Aorta (tissue), 5 donors: Measurements from ENCODE around the gene KLHL3. TPM values are rescaled to one million over a fixed set of nuclear protein-coding genes. Genes with fewer than 3 reads are reported as not detected.
A peak's percentile ranks its signal among the peaks of the same experiment; 100 is the strongest.

Experiments used
- ATAC-seq: fragments of 200-7000 bp; cut with Tn5 transposase; one replicate; pipeline ENCODE4 v1.9.1; 2022; ENCODE audit warnings: moderate library complexity; ENCODE audit not compliant: low FRiP score
- DNase-seq, 2 donors: peaks; one replicate each; pipeline ENCODE4 v3.0.0-alpha.2; 2020
- H3K27ac ChIP-seq, 2 donors: one replicate each; pipeline ENCODE4 v1.5.1; 2013; ENCODE audit warnings: low read length in 2 of 2, mild to moderate bottlenecking in 2 of 2, moderate library complexity in 2 of 2, control low read depth in 1 of 2, inconsistent platforms in 1 of 2, low read depth in 1 of 2
- H3K27me3 ChIP-seq, 2 donors: one replicate each; pipeline ENCODE4 v1.6.1; 2013; ENCODE audit warnings: control low read depth in 1 of 2, low read length in 1 of 2, mild to moderate bottlenecking in 1 of 2, moderate library complexity in 1 of 2; ENCODE audit not compliant: insufficient read depth in 2 of 2, control insufficient read depth in 1 of 2
- H3K36me3 ChIP-seq, 2 donors: one replicate each; pipeline ENCODE4 v1.6.1; 2013; ENCODE audit warnings: control low read depth in 1 of 2, low read length in 1 of 2, mild to moderate bottlenecking in 1 of 2; ENCODE audit not compliant: insufficient read depth in 2 of 2, control insufficient read depth in 1 of 2
- H3K4me1 ChIP-seq, 2 donors: one replicate each; pipeline ENCODE4 v1.6.1; 2013; ENCODE audit warnings: low read length in 2 of 2, control low read depth in 1 of 2, mild to moderate bottlenecking in 1 of 2, moderate library complexity in 1 of 2; ENCODE audit not compliant: insufficient read depth in 2 of 2, control insufficient read depth in 1 of 2
- H3K4me3 ChIP-seq, 2 donors: one replicate each; pipeline ENCODE4 v1.5.1; 2013; ENCODE audit warnings: low read length in 2 of 2, control low read depth in 1 of 2, mild to moderate bottlenecking in 1 of 2
- H3K9me3 ChIP-seq: one replicate; pipeline ENCODE4 v1.6.1; 2013; ENCODE audit warnings: mild to moderate bottlenecking, low read length; ENCODE audit not compliant: control insufficient read depth
- WGBS, 2 donors: extraction: QIAGEN DNeasy Blood & Tissue Kit; methylation state at CpG; one replicate each; pipeline ENCODE4 v1.1.7; 2013; 5-methylcytosine and 5-hydroxymethylcytosine counted together
- intact Hi-C, 2 donors: fragments of 100-400 bp; cut with DNase I; formaldehyde crosslinking; loops; one replicate each; pipeline versions ENCODE4 v1.14.2 to v1.15.0; 2022
- polyA plus RNA-seq, 2 donors: library from polyadenylated mRNA; stranded (reverse); fragments of 200-250 nt; gene quantifications; one replicate each; pipeline ENCODE4 v1.2.3, GENCODE V29; 2013
- total RNA-seq, 2 donors: library from RNA; stranded (reverse); fragmentation: NEBNext Ultra II Directional; extraction: Animal tissue kit (Norgen Biotek cat#: 25700); gene quantifications; one replicate each; pipeline ENCODE4 v1.2.1, GENCODE V29; 2021
- donor health status: healthy with polysubstance abuse.
- donor health status: Bipolar disorder and iron deficiency.
- donor health status: DM: no; HTN: no; CAD: no.
- donor health status: DM: no; HTN: no; CAD: no.
- donor health status: DM: yes; HTN: yes; CAD: no.

The KLHL3 gene
- total and polyA plus RNA-seq, 4 donors, result 0.88 to 38.1 (median 11.9) TPM

GRCh38 chr5:137642091-137642490 is 93.8 kb downstream of the KLHL3 start:
- Histone ChIP-seq H3K4me3 (no peak overlapping the region), H3K27ac (no peak overlapping the region), H3K9me3 (peaks cover 2% of the 10 kb centered on the region), H3K4me1 (no peaks in the 10 kb centered on the region), H3K27me3 (no peaks in the 10 kb centered on the region), H3K36me3 (no peaks in the 10 kb centered on the region)
- intact Hi-C loops, result no loop called here
- 85 to 86% methylated on average over 4 of the region's 4 CpGs for WGBS, 2 donors
- no peak for DNase-seq
- ATAC-seq, result no peak

- 47 to 56% methylated on average over 1 of the region's 1 CpG for WGBS, 2 donors
- no peaks in the 10 kb centered on the region for H3K36me3 ChIP-seq
- ATAC-seq (no peak), DNase-seq (no peak)
- H3K27me3 ChIP-seq, result no peaks in the 10 kb centered on the region
- no peak overlapping the region for H3K27ac ChIP-seq
- no peaks in the 10 kb centered on the region for H3K4me1 ChIP-seq
- H3K9me3 ChIP-seq, result peaks cover 2% of the 10 kb centered on the region
- intact Hi-C loops, result no loop called here
- no peak overlapping the region for H3K4me3 ChIP-seq
These were observed 94.7 kb downstream of the KLHL3 start for GRCh38 chr5:137641148-137641547.

DNA sequence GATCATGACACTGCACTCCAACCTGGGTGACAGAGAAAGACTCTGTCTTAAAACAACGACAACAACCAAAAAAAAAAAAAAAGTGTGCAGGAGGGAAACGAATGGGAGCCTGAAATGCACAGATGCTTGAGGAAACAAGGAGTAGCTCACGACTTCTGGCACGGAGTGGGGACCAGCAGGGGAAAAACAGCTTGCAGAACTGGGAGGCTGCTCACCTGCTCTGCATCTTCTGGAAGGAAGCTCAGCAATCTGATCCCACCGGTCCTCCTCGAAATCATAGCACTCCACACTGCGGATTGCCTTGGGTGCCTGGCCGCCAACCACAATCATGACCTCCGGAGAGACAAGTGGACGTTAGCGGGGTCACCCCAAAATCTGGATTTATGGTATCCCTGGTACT is 96.2 kb downstream of the KLHL3 start:
- WGBS, 2 donors, result 90 to 95% methylated on average over 11 of the region's 11 CpGs
- DNase-seq, result no peak
- intact Hi-C loops, result no loop called here

GRCh38 chr5:137638841-137639240 is 97.0 kb downstream of the KLHL3 start:
- Histone ChIP-seq H3K27me3 (no peaks in the 10 kb centered on the region), H3K36me3 (no peaks in the 10 kb centered on the region), H3K4me1 (no peaks in the 10 kb centered on the region), H3K9me3 (peaks cover 2% of the 10 kb centered on the region), H3K27ac (no peak overlapping the region), H3K4me3 (no peak overlapping the region)
- no peak for ATAC-seq
- DNase-seq, result no peak
- WGBS, 2 donors, result 96 to 97% methylated on average over 13 of the region's 13 CpGs
- intact Hi-C loops, result no loop called here

More for the DNA sequence above, 96.2 kb downstream of the KLHL3 start:
- H3K36me3 ChIP-seq, result no peaks in the 10 kb centered on the region
- no peak overlapping the region for H3K27ac ChIP-seq
- peaks cover 2% of the 10 kb centered on the region for H3K9me3 ChIP-seq
- H3K4me1 ChIP-seq, result no peaks in the 10 kb centered on the region
- no peak overlapping the region for H3K4me3 ChIP-seq
- ATAC-seq, result no peak
- no peaks in the 10 kb centered on the region for H3K27me3 ChIP-seq

DNA sequence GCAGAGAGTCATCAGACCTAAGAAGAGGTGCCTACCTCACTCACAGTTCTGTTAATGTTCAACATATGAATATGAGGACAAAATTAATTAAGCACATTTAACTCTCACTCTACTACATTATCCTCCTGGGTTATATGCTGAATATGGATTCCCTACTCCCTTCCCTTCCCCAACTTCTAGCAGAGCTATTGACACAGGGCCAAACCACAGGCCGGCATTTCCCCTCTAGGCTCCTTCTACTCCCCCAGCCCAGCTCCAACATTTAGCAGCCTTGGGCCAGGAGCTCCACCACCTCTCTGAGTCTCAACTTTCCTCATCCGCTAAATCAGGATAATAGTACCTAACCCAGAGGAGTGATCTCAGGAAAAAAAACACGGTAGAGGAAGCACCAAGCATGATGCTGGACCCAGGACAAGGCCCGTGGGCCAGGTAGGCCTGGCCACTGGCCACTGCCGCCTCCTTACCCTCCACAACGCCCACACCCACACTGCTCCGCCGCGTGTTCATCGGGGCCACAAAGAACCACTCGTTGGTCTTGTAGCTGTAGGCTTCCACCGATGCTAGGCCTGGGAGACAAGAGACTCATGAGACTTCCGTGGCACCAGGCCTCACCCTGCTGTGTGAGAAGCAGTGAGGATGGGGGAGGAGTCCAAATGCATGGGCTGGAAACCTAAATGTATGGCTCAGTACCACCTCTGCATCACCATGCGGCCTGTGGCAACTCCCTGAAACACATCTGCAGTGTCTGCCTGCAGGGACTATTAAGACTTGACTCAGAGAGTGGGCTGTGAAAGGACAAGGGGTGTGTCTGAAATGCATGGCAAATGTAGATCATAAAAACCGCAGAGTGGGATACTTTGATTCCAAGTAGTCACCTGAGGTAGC is 98.8 kb downstream of the KLHL3 start:
- Histone ChIP-seq H3K27me3 (no peaks in the 10 kb centered on the region), H3K4me3 (no peak overlapping the region), H3K9me3 (peaks cover 2% of the 10 kb centered on the region), H3K27ac (peak overlapping the region in 1 of 2 donors; percentile 30), H3K36me3 (no peaks in the 10 kb centered on the region), H3K4me1 (no peaks in the 10 kb centered on the region)
- no peak for DNase-seq
- WGBS, 2 donors, result 96 to 97% methylated on average over 15 of the region's 15 CpGs
- no peak for ATAC-seq
- intact Hi-C loops, result no loop called here

DNA sequence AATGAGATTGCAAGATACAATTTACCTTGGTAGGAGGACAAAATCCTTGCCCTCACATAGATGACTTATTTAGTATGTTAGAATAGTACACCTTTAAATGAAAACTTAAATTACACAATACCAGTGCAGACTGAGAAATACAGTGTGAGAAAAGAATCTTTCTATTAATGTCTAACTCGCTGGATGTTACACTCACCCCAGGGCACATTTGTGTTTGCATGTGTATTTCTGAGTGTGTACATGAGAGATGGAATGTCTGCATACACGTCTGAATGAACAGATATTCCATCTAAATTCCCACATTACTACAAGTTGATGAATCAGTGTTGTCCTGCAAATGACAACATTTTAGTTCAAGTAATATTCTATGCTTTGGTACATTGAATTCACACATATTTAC is 99.8 kb downstream of the KLHL3 start:
- H3K27me3 ChIP-seq, result no peaks in the 10 kb centered on the region
- H3K4me1 ChIP-seq, result peaks cover under 1 to 5% of the 10 kb centered on the region in 2 donors
- 26 to 30% methylated on average over 2 of the region's 2 CpGs for WGBS, 2 donors
- no peaks in the 10 kb centered on the region for H3K36me3 ChIP-seq
- intact Hi-C loops, result no loop called here
- H3K27ac ChIP-seq, result no peak overlapping the region
- no peak for ATAC-seq
- DNase-seq, result no peak
- H3K9me3 ChIP-seq, result peaks cover 2% of the 10 kb centered on the region
- no peak overlapping the region for H3K4me3 ChIP-seq

DNA sequence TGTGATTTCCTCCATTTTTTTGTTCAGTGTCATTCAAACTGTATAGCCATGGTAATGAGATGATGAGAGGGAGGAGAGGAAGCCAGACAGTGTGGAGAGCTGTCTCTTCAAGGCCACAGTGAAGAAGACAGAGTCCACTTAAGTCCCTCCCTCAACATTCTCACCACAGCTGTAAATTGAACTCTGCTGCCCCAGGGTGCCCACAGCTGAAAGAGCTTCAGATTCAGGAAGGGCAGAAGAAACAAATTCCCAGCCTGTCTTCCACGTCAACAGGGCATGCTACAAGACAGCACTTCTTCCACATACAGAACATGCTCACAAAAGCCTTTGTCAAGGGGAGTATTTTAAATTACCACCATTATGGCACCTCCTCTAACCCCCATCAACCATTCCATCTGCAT is 100.4 kb downstream of the KLHL3 start:
- intact Hi-C loops, result no loop called here
- peaks cover 2% of the 10 kb centered on the region for H3K9me3 ChIP-seq
- WGBS, 2 donors, result 31 to 47% methylated on average over 1 of the region's 1 CpG

DNA sequence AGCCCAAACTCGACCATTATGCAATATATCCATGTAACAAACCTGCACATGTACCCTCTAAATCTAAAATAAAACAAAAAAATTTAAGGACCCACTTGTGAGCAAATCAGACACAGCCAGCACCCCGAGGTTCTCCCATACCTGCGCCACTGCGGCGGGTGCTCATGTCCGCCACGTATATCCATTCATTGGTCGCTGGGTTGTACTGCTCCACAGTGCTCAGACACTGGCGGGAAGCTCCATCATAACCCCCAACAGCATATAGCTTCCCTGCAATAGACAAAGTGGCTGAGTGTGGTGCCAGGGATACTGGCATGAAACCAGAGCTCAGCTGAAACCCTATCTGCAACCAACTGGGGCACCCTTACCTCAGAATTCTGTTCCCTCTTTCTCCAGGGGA is 102.0 kb downstream of the KLHL3 start:
- peaks cover 2 to 5% of the 10 kb centered on the region in 2 donors for H3K4me1 ChIP-seq
- H3K4me3 ChIP-seq, result no peak overlapping the region
- 96 to 98% methylated on average over 9 of the region's 9 CpGs for WGBS, 2 donors
- no peaks in the 10 kb centered on the region for H3K36me3 ChIP-seq
- no peak for ATAC-seq
- H3K9me3 ChIP-seq, result peaks cover 2% of the 10 kb centered on the region
- intact Hi-C loops, result loop anchor here in 1 of 2 donors (5.0 kb wide), 1 partner anchor 33 kb away; no protein-coding TSS in a partner anchor
- H3K27me3 ChIP-seq, result no peaks in the 10 kb centered on the region
- DNase-seq, result no peak
- H3K27ac ChIP-seq, result no peak overlapping the region

More for the DNA sequence above, 100.4 kb downstream of the KLHL3 start:
- H3K36me3 ChIP-seq, result no peaks in the 10 kb centered on the region
- H3K27ac ChIP-seq, result peak overlapping the region in 1 of 2 donors; percentile 25
- no peak overlapping the region for H3K4me3 ChIP-seq
- peaks cover 2 to 5% of the 10 kb centered on the region in 2 donors for H3K4me1 ChIP-seq
- no peaks in the 10 kb centered on the region for H3K27me3 ChIP-seq
- DNase-seq, result no peak
- ATAC-seq, result no peak

- Histone ChIP-seq H3K9me3 (peaks cover 2% of the 10 kb centered on the region), H3K27me3 (no peaks in the 10 kb centered on the region), H3K4me3 (no peak overlapping the region), H3K36me3 (no peaks in the 10 kb centered on the region), H3K4me1 (peaks cover 2 to 5% of the 10 kb centered on the region in 2 donors), H3K27ac (no peak overlapping the region)
- intact Hi-C loops, result loop anchor here in 1 of 2 donors (5.0 kb wide), 1 partner anchor 35 kb away; no protein-coding TSS in a partner anchor
- no peak for ATAC-seq
- DNase-seq, result no peak
- WGBS, 2 donors, result 95 to 99% methylated on average over 3 of the region's 3 CpGs
These were observed 103.2 kb downstream of the KLHL3 start for GRCh38 chr5:137632716-137633115.
